Thyroid gland (tissue), 4 donors: ENCODE measurements around the gene SCN3B. TPM values are rescaled to one million over a fixed set of nuclear protein-coding genes. Genes with fewer than 3 reads are reported as not detected.

ENCODE experiments used
- DNase-seq, 2 donors: peaks; one replicate each; pipeline ENCODE4 v3.0.0-alpha.2; 2019
- H3K27ac ChIP-seq, 3 donors: fragments of 200-600 bp; sonication (generic); 1 replicate in 2 of 3; 2 replicates in 1 of 3; pipeline ENCODE4 v1.5.1; 2016 to 2019; ENCODE audit warnings: mild to moderate bottlenecking in 1 of 3, moderate library complexity in 1 of 3
- H3K27me3 ChIP-seq: fragments of 200-600 bp; sonication (generic); one replicate; pipeline ENCODE4 v1.5.1; 2019
- H3K36me3 ChIP-seq, 2 donors: fragments of 200-600 bp; sonication (generic); one replicate each; pipeline ENCODE4 v1.5.1; 2016 to 2019
- H3K4me1 ChIP-seq, 2 donors: fragments of 200-600 bp; sonication (generic); one replicate each; pipeline ENCODE4 v1.5.1; 2017 to 2019
- H3K4me3 ChIP-seq, 3 donors: fragments of 200-600 bp; sonication (generic); replicated peaks in 1 of 3; 1 replicate in 2 of 3; 2 replicates in 1 of 3; pipeline ENCODE4 v1.5.1; 2016; ENCODE audit warnings: mild to moderate bottlenecking in 1 of 3
- H3K9me3 ChIP-seq: fragments of 200-600 bp; sonication (generic); one replicate; pipeline ENCODE4 v1.5.1; 2017
- CTCF ChIP-seq, 6 experiments: fragments of 200-600 bp in 3 of 6; fragments of 450-650 bp in 3 of 6; sonication (generic) in 3 of 6; IDR thresholded peaks; one replicate each; pipeline ENCODE4 v1.5.1; 2016 to 2019; ENCODE audit warnings: antibody characterized with exemption in 6 of 6, mild to moderate bottlenecking in 2 of 6, inconsistent platforms in 1 of 6, moderate library complexity in 1 of 6
- POLR2A ChIP-seq, 2 donors: fragments of 450-650 bp; IDR thresholded peaks; one replicate each; pipeline ENCODE4 v1.6.1; 2017; ENCODE audit warnings: antibody characterized with exemption in 2 of 2, mild to moderate bottlenecking in 2 of 2, moderate library complexity in 1 of 2
- WGBS, 2 donors: methylation state at CpG; one replicate each; pipeline ENCODE4 v1.1.5; 2017; 5-methylcytosine and 5-hydroxymethylcytosine counted together
- intact Hi-C: fragments of 100-400 bp; cut with DNase I; formaldehyde crosslinking; loops from one replicate; pipeline ENCODE4 v1.15.1; 2023
- total RNA-seq, 4 donors: library from RNA; depleted of rRNA; stranded (reverse); fragments of >200 nt; gene quantifications; one replicate each; pipeline ENCODE4 v1.2.3, GENCODE V29; 2016

SCN3B gene
- total RNA-seq, 4 donors from 2014 or later = 6.6 to 15.3 (median 9.6) TPM

GRCh38 chr11:123696183-123696582 is 41.8 kb upstream of the SCN3B start:
- H3K36me3 ChIP-seq = no peaks in the 10 kb centered on the region
- 91 to 95% methylated on average over 2 of the region's 2 CpGs for WGBS, 2 donors
- no peak for DNase-seq
- no peak overlapping the region for H3K4me3 ChIP-seq
- no peak overlapping the region for H3K27ac ChIP-seq
- TF ChIP-seq POLR2A (IDR thresholded peaks at IDR 0.05) = no peak
- no peak for TF ChIP-seq CTCF (IDR thresholded peaks at IDR 0.05)
- no peaks in the 10 kb centered on the region for H3K9me3 ChIP-seq
- H3K27me3 ChIP-seq = no peaks in the 10 kb centered on the region
- intact Hi-C loops = no loop called here
- H3K4me1 ChIP-seq = no peaks in the 10 kb centered on the region

GRCh38 chr11:123695231-123695630 is 40.8 kb upstream of the SCN3B start:
- H3K4me3 ChIP-seq = no peak overlapping the region
- no peaks in the 10 kb centered on the region for H3K4me1 ChIP-seq
- TF ChIP-seq POLR2A (IDR thresholded peaks at IDR 0.05) (no peak), CTCF (IDR thresholded peaks at IDR 0.05) (no peak)
- no peaks in the 10 kb centered on the region for H3K36me3 ChIP-seq
- H3K27ac ChIP-seq = no peak overlapping the region
- intact Hi-C loops = no loop called here
- 92% methylated on average over 9 of the region's 9 CpGs for WGBS, 2 donors
- no peak for DNase-seq
- no peaks in the 10 kb centered on the region for H3K27me3 ChIP-seq
- H3K9me3 ChIP-seq = no peaks in the 10 kb centered on the region

GRCh38 chr11:123694551-123694950 is 40.1 kb upstream of the SCN3B start:
- WGBS, 2 donors = 56 to 59% methylated on average over 2 of the region's 2 CpGs
- Histone ChIP-seq H3K27ac (no peak overlapping the region), H3K27me3 (no peaks in the 10 kb centered on the region), H3K9me3 (no peaks in the 10 kb centered on the region), H3K4me3 (no peak overlapping the region), H3K4me1 (no peaks in the 10 kb centered on the region), H3K36me3 (no peaks in the 10 kb centered on the region)
- intact Hi-C loops = no loop called here
- DNase-seq = no peak
- TF ChIP-seq CTCF (IDR thresholded peaks at IDR 0.05) = no peak
- TF ChIP-seq POLR2A (IDR thresholded peaks at IDR 0.05) = no peak

- intact Hi-C loops = no loop called here
These were observed 38.5 kb upstream of the SCN3B start for GRCh38 chr11:123692961-123693360.

GRCh38 chr11:123690485-123690884 is 36.1 kb upstream of the SCN3B start:
- WGBS, 2 donors = 77 to 79% methylated on average over 3 of the region's 3 CpGs
- DNase-seq = no peak
- H3K27ac ChIP-seq = no peak overlapping the region

More at GRCh38 chr11:123692961-123693360, 38.5 kb upstream of the SCN3B start:
- TF ChIP-seq CTCF (IDR thresholded peaks at IDR 0.05) (no peak), POLR2A (IDR thresholded peaks at IDR 0.05) (no peak)
- no peaks in the 10 kb centered on the region for H3K9me3 ChIP-seq
- H3K36me3 ChIP-seq = no peaks in the 10 kb centered on the region
- no peak for DNase-seq
- H3K4me3 ChIP-seq = no peak overlapping the region
- H3K27ac ChIP-seq = no peak overlapping the region
- no peaks in the 10 kb centered on the region for H3K4me1 ChIP-seq
- H3K27me3 ChIP-seq = no peaks in the 10 kb centered on the region

More at GRCh38 chr11:123690485-123690884, 36.1 kb upstream of the SCN3B start:
- no peak overlapping the region for H3K4me3 ChIP-seq
- H3K27me3 ChIP-seq = no peaks in the 10 kb centered on the region
- intact Hi-C loops = no loop called here
- H3K36me3 ChIP-seq = no peaks in the 10 kb centered on the region
- TF ChIP-seq CTCF (IDR thresholded peaks at IDR 0.05) = no peak
- no peak for TF ChIP-seq POLR2A (IDR thresholded peaks at IDR 0.05)
- no peaks in the 10 kb centered on the region for H3K9me3 ChIP-seq
- no peaks in the 10 kb centered on the region for H3K4me1 ChIP-seq
